GM18517 (cell line): ENCODE measurements around the gene PRKG1.

Experiments used
- ATAC-seq: cut with Tn5 transposase; IDR thresholded peaks from one replicate; pipeline ENCODE4 v1.9.1; 2021; ENCODE audit warnings: mild to moderate bottlenecking, moderate library complexity; ENCODE audit not compliant: unreplicated experiment

Gene PRKG1

DNA sequence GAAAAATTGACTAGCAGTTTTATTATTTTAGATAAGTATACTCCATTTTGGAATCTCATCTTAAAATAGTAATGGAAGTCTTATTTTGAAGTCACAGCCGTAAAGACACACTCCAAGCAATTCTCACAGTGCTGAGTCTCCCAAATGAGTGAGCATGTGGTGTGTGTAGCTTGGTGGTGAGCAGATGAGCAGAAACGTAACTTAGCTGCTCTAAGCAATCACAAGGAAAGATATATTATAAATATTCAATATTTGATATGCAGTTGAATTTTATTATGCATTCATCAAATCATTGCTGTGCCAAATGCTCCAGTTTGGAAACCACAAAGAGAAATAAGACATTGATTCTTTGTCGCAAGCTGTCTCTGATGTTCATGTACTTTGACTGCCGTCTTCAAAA is 563.9 kb downstream of the PRKG1 start:
- no peak for ATAC-seq

DNA sequence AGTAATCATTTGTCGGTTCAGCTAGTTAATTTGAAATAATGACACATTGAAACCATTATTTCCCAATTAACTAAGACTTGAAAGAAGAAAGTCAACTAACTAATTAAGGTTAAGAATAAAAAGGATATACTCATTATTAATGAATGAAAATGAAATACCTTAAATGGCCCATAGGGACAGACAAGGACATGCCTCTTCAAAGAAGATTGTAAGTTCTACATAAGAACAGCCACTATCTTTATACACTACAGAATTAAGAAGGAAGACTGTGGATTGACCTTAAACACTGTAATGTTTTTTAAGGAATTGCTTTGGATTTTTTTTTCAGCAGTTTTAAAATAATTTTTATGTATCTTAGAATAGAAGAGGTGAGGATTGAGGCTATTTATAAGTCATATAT is 564.5 kb downstream of the PRKG1 start:
- ATAC-seq = no peak

DNA sequence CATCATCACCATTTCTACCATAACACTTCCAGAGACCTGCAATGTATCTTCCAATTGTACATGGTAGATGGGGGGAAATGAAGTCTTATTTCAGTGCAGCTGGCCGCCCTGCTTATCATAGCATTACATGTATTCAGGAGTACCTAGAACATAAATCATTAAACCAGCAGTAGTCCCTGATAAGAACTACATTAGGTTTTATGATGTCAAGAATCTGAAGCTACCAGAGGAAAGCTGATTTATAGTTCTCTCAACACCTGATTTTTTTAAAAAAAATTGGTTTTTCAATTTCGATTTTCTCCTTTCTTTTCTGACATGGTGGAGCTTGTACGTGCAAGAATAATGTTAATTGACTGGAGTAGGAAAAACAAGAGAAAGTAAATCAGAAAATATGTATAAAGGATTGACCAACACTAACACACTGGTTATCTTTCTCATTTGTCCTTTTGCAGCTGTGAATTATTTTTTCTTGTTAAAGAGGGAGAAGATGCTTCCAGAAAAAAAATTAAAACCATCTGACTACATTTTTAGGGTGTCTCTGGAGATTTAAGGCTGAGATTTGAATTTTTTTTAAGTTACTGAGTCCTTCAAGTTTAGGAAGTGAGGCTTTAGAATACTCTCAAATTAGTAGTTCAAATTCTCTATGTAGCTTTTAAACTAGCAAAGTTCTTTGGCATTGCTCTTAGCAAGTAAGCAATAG is 566.0 kb downstream of the PRKG1 start:
- no peak for ATAC-seq

DNA sequence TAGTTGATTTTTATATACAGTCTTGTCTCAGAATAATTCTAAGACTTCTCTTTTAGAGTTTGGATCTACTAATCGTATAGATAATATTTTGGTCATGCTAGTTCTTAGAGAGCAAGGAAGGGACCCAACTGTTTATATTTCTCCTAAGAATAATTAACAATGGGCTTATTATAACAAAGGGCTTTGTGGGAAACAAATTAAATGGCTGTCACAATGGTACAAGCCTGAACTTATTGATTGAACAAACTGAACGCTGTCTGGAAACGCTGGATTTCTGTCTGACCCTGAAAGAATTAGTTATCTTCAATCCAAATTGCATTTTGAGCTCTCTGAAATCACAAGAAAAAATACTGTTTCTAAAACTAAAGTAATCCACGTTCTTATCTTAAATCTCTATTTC is 568.3 kb downstream of the PRKG1 start:
- no peak for ATAC-seq

DNA sequence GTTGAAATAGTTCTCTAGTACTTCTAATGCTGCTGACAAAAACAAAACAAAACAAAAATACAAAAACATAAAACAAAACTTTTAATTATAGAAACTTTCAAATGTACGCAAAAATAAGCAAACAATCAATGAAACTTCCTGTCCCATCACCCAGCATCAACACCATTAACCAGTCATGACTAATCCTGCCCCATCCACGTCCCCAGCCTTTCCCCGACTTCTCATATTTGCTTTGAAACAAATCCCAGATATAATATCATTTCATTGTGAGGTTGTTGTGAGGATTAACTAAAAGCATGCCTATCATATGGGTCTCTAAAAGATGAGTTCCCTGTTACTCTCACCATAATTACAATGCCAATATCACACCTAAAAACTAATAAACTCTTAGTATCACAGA is 569.4 kb downstream of the PRKG1 start:
- ATAC-seq = no peak

DNA sequence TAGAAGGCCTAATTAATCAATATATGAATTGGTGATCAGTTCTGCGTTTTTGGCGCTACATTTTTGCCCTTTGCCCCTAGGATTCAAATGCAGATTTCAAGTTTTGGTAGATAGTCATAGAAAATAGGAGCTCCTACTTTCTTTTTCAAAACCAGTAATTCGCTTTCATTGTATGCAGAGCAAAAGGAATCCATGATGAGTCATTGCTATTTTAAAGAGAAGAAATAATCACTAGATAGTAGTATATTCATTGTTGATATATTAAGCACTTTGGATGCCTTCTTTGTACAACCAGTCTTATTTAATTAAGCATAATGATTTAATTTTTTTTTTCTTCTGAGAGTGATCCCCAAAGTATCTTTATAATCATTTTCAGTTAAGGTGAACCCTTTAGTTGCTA is 574.8 kb downstream of the PRKG1 start:
- no peak for ATAC-seq

DNA sequence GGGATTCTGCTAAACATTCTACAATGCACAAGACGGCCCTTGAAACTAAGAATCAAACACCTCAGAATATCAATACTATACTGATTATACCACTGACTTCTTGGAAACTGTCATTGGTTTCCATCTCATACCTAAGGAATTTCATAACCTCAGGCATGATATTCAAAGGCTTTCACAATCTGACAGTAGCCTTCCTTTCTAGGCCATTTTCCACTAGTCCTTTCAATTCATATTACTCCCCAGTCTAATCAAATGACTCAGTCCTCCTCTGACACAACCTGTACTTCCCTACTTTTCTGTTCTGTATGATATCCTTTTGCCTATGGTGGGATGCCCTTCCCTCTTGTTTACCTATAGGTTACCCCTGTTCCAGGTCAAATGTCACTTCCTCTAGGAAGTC is 576.8 kb downstream of the PRKG1 start:
- ATAC-seq = no peak

DNA sequence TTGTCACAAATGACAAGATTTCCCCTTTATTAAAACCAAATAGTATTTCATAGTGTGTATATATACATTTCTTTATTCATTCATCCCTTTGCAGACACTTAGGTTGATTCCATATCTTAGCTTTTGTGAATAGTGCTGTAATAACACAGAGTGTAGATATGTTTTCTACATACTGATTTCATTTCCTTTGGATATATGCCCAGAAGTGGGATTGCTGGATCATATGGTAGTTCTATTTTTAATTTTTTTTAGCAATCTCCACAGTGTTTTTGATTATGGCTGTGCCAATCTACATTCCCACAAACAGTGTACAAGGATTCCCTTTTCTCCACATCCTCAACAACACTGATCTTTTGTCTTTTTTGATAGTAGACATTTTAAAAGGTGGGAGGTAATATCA is 578.7 kb downstream of the PRKG1 start:
- ATAC-seq = no peak

DNA sequence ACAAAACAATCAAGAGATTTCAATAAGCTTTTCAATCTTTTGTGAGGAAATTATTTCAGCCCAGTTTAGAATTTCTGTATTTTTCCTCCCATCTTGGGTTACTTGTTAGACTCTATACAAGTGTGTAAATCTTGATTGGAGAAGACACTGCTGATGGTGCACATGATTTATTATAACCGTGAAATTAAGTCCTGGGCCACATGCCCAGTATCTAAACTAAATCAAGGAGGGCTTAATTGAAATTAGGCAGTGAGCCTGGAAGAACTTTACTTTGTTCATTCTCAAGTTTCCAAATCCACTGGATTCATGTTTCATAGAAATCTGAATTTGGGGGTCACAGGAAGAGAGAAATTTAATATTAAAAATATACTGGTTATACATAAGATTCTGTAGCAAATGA is 580.6 kb downstream of the PRKG1 start:
- no peak for ATAC-seq

DNA sequence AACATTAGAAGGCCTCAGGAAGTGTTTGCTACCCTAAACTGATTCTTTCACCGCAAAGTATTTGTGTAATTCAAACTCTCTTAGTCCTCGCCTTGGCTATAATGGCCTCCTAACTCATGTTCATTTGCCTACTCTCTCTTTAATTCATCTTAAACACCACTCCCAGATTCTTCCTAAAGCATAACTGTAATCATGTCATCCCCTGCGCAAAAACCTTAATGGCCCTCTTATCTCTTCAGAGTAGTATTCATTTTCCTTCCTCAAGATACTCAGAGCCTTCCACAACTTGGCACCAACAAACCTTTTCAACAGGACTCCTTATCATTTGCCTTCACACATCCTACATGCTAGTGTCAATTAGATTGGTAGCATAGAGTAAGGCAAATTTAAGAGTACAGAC is 582.2 kb downstream of the PRKG1 start:
- ATAC-seq = no peak

DNA sequence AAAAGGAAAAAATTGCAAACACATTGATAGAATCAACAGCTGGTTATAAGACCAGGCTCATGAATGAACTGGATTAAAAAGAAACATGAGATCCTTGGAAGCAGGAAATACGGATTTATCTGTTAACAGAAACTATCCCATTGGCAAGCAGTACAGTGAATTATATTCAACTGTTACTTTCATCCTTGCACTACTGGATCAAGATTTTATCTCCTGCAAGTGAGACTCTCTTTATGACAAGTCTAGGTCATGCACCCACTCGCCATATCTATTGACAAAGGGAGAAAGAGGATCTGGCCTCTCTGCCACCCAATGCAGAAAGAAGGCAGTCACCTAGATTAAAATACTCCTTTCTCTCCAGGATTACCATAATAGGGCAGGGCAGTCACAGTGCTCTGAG is 583.7 kb downstream of the PRKG1 start:
- ATAC-seq = no peak

DNA sequence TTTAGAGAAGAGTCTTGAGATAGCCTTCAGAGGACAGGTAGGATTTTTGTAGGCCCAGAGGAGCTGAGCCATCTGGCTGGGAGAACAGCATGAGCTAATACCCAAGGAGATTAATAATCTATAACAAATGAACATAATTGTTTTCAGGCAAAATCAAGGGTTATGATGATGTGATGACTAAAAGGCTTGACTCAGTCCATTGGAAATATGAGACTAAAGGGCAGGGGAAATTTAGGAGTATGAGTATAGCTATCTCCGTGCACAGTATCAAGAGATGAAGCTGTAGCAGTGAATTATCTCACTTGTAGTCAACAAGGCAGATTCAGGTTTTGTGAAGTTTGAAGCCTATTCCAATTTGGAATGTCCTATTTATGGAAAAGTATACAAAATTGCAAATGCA is 585.1 kb downstream of the PRKG1 start:
- ATAC-seq = no peak

DNA sequence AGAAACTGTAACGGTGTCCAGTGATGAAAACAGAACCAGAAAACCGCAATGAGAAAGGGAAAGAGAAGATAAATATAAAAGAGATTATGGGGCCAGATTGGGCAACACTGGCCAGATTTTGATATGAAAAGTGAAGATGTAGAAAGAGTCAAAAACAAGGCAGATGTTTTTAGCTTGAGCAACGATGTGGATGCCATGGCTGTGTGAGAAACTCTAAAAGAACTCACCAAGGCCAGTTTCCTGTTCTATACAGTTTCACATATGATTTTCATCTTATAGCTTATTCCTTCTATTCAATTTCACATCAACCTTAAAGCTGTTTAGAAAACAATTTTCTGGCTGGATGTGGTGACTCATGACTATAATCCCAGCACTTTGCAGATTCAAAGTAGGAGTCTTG is 588.8 kb downstream of the PRKG1 start:
- ATAC-seq = no peak

DNA sequence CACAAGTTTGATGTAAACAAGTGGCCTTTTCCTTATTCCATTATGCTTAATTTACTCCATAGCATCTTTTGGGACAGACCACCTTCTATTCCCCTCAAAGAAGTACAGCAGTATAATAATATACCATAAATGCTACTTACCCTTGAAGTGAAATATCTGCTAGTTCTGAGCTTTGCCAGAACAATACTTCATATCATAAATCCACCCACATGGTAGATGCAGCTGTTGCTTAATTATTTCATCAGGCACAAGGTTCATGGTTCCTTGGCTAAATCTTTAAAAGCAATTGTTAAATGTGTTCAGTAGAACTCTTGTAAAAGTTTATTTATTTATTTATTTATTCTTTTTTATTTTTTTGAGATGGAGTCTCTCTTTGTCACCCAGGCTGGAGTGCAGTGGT is 592.2 kb downstream of the PRKG1 start:
- ATAC-seq = no peak

DNA sequence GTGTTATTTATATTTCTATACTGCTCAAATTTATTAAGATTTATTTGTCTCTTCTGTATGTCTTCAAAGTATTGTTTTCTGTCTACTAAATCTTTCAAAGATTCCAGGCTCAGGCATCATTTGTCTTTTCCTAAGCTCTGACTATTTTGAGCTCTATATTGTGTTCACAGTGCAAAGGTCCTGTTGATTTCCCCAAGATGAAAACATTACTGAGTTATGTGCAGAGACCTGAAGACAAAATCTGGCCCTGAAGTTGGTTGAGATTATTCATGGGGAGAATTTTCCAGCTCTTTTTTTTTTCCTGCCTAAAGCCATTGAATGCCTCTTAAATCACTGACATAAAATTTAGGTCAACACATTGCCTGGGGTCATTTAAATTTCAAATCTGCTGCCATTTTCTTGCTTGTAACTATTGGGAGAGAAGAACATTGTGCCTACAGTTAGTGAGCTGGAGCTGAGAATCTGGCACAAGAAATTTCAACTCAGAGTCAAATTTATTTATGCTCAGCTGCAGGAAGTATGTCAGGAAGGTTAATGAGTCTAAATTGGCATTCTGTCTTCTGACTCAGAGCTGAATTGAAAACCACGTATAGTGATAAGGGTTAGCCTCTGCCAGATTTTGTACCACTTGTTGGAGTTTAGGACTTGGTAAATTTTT is 593.5 kb downstream of the PRKG1 start:
- no peak for ATAC-seq

DNA sequence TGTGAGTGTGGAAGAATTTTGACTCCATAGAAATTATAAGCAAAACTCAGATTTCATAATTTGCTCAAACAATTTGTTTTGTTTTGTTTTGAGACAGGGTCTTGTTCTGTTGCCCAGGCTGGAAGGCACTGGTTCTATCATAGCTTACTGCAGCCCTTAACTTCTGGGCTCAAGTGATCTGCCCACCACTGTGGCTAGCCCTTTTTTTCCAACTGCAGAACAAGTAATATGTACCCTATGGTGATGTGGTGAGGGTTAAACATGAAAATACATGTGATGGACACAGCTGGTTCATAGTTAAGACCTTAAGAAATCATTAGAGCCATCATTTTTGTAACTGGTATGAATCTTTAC is 594.0 kb downstream of the PRKG1 start:
- no peak for ATAC-seq

DNA sequence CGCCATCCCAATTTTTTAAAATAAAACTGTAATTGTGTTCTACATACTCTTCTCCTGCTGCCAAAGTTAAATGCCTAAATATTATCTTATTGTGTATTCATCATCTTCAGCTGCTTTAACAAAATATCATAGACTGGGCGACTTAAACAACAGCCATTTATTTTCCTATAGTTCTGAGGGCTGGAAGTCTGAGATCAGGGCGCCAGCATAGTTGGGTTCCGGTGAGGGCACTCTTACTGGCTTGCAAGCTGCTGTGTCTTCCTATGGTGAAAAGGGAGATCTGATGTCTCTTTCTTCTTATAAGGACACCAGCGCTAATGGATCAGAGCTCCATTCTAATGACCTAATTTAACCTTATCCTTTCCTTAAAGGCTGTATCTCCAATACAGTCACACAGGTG is 594.8 kb downstream of the PRKG1 start:
- no peak for ATAC-seq

DNA sequence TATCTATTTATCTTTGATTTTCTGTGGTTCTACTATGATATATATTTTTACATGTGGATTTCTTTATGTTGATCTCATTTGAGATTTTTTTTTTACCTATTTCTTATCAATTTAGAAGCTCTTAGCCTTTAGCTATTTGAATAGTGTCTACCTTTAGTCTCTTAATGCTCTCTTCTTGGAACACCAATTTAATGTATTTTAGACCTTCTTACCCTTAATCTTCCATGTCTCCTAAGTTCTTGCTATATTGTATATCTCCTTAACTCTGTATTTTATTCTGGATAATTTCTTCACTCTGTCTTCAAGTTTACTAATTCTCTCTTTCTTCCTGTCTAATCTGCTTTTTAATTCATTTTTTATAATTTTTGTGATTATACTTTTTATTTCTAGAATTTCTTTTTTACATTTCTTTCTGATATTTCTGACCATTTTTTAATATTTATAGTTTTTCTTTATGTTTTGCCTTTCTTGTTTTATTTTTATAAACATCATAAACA is 597.8 kb downstream of the PRKG1 start:
- no peak for ATAC-seq

DNA sequence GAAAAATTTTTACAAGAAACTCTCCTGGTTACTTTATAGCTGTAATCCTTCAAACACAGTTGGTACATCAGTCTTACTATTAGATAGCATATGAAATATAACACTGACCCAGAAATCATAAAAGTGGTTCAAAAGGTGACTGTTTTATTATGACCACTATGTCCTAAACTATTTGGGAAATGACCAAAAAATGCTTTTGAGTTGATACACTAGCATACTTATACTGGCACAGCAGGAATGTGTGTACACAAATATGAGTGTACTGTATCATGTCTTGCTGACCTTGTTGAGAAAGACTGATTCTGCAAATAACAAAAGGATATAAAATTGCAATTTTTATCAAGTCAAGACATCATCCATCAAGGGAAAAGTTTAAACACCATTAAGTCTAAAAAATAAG is 600.8 kb downstream of the PRKG1 start:
- no peak for ATAC-seq

DNA sequence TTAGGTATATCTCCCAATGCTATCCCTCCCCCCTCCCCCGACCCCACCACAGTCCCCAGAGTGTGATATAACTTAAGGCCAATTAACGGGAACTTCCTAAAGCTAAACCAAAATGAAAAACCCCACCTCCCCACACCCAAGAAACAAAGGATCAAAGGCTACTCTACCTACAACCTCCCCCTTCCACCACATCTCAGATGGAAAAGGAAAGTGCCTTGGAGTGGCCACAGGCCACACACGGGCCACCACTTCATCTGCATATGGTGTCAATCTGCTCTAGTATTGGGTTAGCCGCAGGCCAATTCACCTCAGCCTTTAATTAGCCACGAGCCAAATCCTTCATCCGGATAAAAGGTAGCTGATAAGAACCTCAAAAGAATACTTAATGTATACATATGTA is 605.6 kb downstream of the PRKG1 start:
- no peak for ATAC-seq

DNA sequence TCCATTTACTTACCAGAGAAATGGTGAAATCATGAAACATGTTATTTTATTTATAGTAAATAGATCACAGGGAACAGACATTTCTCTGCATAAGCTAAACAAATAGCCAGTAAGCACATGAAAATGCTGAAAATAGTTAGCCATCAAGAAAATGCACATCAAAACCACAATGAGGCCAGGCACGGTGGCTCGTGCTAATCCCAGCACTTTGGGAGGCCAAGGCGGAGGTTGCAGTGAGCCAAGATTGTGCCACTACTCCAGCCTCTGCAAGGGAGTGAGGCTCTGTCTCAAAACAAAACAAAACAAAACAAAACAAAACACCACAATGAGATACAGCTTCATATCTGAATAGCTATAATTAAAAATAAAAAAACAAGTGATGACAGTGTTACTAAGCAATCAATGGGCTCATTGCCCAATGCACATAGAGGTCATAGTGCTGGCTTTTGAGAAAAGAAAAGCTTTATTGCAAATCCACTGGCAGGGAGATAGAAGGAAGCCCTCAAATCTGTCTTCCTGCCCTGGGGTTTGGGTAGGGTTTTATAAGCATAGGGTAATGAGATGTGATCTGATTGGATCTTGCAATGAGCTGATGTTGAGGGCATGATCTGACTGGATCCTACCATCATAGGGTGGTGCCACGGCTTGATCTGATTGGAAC is 608.9 kb downstream of the PRKG1 start:
- ATAC-seq = no peak

DNA sequence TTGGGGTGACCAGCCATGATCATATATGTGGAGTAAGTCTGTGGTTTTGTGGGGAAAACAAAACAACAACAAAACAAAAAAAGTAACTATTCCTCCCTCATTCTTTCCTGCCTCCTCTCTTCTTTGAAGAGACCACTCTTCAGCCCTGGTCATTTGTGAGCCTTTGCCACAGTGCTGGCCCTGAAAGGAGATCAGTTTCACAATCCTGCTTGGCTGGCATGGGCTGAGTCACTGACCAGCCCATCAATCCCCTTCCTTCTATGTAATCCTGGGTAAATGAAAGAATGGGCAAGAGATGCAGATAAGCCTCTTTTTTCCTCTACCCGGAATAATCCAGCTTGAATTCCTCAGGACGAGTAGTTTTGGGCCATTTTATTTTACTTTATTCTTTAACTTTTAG is 611.5 kb downstream of the PRKG1 start:
- ATAC-seq = no peak
